Liver (tissue), 9 donors: ENCODE measurements around the gene SH2D5. TPM values are rescaled to one million over a fixed set of nuclear protein-coding genes. Genes with fewer than 3 reads are reported as not detected.

Source experiments
- DNase-seq: peaks from one replicate; pipeline ENCODE4 v3.0.0-alpha.2; 2017; ENCODE audit warnings: low spot score
- H3K27ac ChIP-seq, 2 donors: one replicate each; pipeline ENCODE4 v1.7.0; 2013; ENCODE audit warnings: inconsistent platforms in 2 of 2, low read length in 2 of 2, control low read depth in 1 of 2, low read depth in 1 of 2, mild to moderate bottlenecking in 1 of 2
- H3K27me3 ChIP-seq, 4 donors: one replicate each; pipeline versions ENCODE4 v1.6.1 to v1.7.0; 2013; ENCODE audit warnings: low read length in 3 of 4, inconsistent platforms in 1 of 4, mild to moderate bottlenecking in 1 of 4, moderate library complexity in 1 of 4; ENCODE audit not compliant: control insufficient read depth in 4 of 4, insufficient read depth in 4 of 4
- H3K36me3 ChIP-seq, 4 donors: one replicate each; pipeline versions ENCODE4 v1.6.1 to v1.7.0; 2013; ENCODE audit warnings: low read length in 3 of 4, mild to moderate bottlenecking in 3 of 4, low read depth in 1 of 4, moderate library complexity in 1 of 4; ENCODE audit not compliant: control insufficient read depth in 4 of 4, insufficient read depth in 3 of 4
- H3K4me1 ChIP-seq, 4 donors: one replicate each; pipeline versions ENCODE4 v1.6.1 to v1.7.0; 2013; ENCODE audit warnings: low read length in 3 of 4, mild to moderate bottlenecking in 3 of 4, moderate library complexity in 1 of 4; ENCODE audit not compliant: control insufficient read depth in 4 of 4, insufficient read depth in 4 of 4
- H3K4me3 ChIP-seq, 3 donors: one replicate each; pipeline versions ENCODE4 v1.6.1 to v1.7.0; 2013; ENCODE audit warnings: low read length in 3 of 3, control low read depth in 1 of 3, low read depth in 1 of 3, mild to moderate bottlenecking in 1 of 3
- H3K9ac ChIP-seq, 2 donors: one replicate each; pipeline ENCODE4 v1.7.0; 2013; ENCODE audit warnings: low read length in 2 of 2, mild to moderate bottlenecking in 2 of 2, moderate library complexity in 2 of 2, control low read depth in 1 of 2, low read depth in 1 of 2
- H3K9me3 ChIP-seq, 4 donors: one replicate each; pipeline versions ENCODE4 v1.6.1 to v1.7.0; 2013; ENCODE audit warnings: low read length in 3 of 4; ENCODE audit not compliant: control insufficient read depth in 4 of 4
- EGR1 ChIP-seq, 2 donors: IDR thresholded peaks; 2 replicates each; pipeline ENCODE4 v1.6.1; 2016 to 2018; ENCODE audit warnings: antibody characterized with exemption in 2 of 2, low read depth in 2 of 2
- FOXA1 ChIP-seq: IDR thresholded peaks from 2 replicates; pipeline ENCODE4 v1.6.1; 2016; ENCODE audit warnings: antibody characterized with exemption
- FOXA2 ChIP-seq: IDR thresholded peaks from 2 replicates; pipeline ENCODE4 v1.6.1; 2016; ENCODE audit warnings: antibody characterized with exemption
- GABPA ChIP-seq, 2 donors: IDR thresholded peaks in 1 of 2; conservative IDR thresholded peaks in 1 of 2; 2 replicates each; pipeline ENCODE4 v1.6.1; 2016; ENCODE audit warnings: antibody characterized with exemption in 2 of 2, mild to moderate bottlenecking in 1 of 2, moderate library complexity in 1 of 2
- HNF4A ChIP-seq, 2 donors: conservative IDR thresholded peaks; 2 replicates each; pipeline ENCODE4 v1.6.1; 2016; ENCODE audit warnings: antibody characterized with exemption in 2 of 2, mild to moderate bottlenecking in 2 of 2
- HNF4G ChIP-seq: IDR thresholded peaks from 2 replicates; pipeline ENCODE4 v1.6.1; 2016; ENCODE audit warnings: antibody characterized with exemption
- JUND ChIP-seq, 2 donors: IDR thresholded peaks; 2 replicates each; pipeline ENCODE4 v1.6.1; 2016; ENCODE audit warnings: antibody characterized with exemption in 2 of 2
- NR2F2 ChIP-seq: IDR thresholded peaks from 2 replicates; pipeline ENCODE4 v1.6.1; 2016; ENCODE audit warnings: antibody characterized with exemption
- RAD21 ChIP-seq, 2 donors: IDR thresholded peaks; 2 replicates each; pipeline ENCODE4 v1.6.1; 2016; ENCODE audit warnings: antibody characterized with exemption in 2 of 2, mild to moderate bottlenecking in 2 of 2
- RXRA ChIP-seq, 2 donors: IDR thresholded peaks; 2 replicates each; pipeline ENCODE4 v1.6.1; 2017 to 2018; ENCODE audit warnings: antibody characterized with exemption in 2 of 2, mild to moderate bottlenecking in 1 of 2
- SP1 ChIP-seq: IDR thresholded peaks from 2 replicates; pipeline ENCODE4 v1.6.1; 2018; ENCODE audit warnings: antibody characterized with exemption, mild to moderate bottlenecking
- TAF1 ChIP-seq: conservative IDR thresholded peaks from 2 replicates; pipeline ENCODE4 v1.6.1; 2016; ENCODE audit warnings: antibody characterized with exemption, mild to moderate bottlenecking
- YY1 ChIP-seq: IDR thresholded peaks from 2 replicates; pipeline ENCODE4 v1.6.1; 2016; ENCODE audit warnings: antibody characterized with exemption, mild to moderate bottlenecking
- ZBTB33 ChIP-seq: IDR thresholded peaks from 2 replicates; pipeline ENCODE4 v1.6.1; 2016; ENCODE audit warnings: antibody characterized with exemption
- whole genome bisulfite sequencing: extraction: QIAGEN DNeasy Blood & Tissue Kit; methylation state at CpG from one replicate; pipeline ENCODE4 v1.1.7; 2013; 5-methylcytosine and 5-hydroxymethylcytosine counted together
- polyA plus RNA-seq, 2 donors: library from polyadenylated mRNA; stranded (reverse) in 1 of 2; unstranded in 1 of 2; fragments of 200-250 nt in 1 of 2; fragments of >200 nt in 1 of 2; fragmentation: Nextera tagmentation in 1 of 2; extraction: Ambion mirVana in 1 of 2; gene quantifications; one replicate each; pipeline versions ENCODE4 v1.2.1 to v1.2.3, GENCODE V29; 2013 to 2015
- total RNA-seq, 2 donors: library from RNA; depleted of rRNA; stranded (reverse); fragments of >200 nt; gene quantifications; one replicate each; pipeline ENCODE4 v1.2.3, GENCODE V29; 2014
- TF ChIP-seq, protein P1 (sequence below): IDR thresholded peaks from 2 replicates; pipeline ENCODE4 v1.6.1; 2016; ENCODE audit warnings: antibody characterized with exemption
- TF ChIP-seq, protein P2 (sequence below): IDR thresholded peaks from 2 replicates; pipeline ENCODE4 v1.6.1; 2016; ENCODE audit warnings: antibody characterized with exemption, mild to moderate bottlenecking
- donor health status: healthy.
- donor health status: healthy.
- donor health status: healthy.
- donor health status: healthy.
- donor health status: healthy.

The SH2D5 gene
- total and polyA plus RNA-seq, 4 donors: 0.05 TPM; not detected in 3

- Histone ChIP-seq H3K36me3 (peaks cover 21 to 84% (median 66%) of the 10 kb centered on the region in 4 donors), H3K4me1 (no peaks in the 10 kb centered on the region), H3K27ac (no peak overlapping the region), H3K27me3 (no peaks in the 10 kb centered on the region), H3K9me3 (no peaks in the 10 kb centered on the region), H3K4me3 (no peak overlapping the region), H3K9ac (no peak overlapping the region)
- DNase-seq: no peak
- no peak for TF ChIP-seq FOXA1
- TF ChIP-seq, protein P1, sequence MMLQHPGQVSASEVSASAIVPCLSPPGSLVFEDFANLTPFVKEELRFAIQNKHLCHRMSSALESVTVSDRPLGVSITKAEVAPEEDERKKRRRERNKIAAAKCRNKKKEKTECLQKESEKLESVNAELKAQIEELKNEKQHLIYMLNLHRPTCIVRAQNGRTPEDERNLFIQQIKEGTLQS: no peak
- TF ChIP-seq, protein P2, sequence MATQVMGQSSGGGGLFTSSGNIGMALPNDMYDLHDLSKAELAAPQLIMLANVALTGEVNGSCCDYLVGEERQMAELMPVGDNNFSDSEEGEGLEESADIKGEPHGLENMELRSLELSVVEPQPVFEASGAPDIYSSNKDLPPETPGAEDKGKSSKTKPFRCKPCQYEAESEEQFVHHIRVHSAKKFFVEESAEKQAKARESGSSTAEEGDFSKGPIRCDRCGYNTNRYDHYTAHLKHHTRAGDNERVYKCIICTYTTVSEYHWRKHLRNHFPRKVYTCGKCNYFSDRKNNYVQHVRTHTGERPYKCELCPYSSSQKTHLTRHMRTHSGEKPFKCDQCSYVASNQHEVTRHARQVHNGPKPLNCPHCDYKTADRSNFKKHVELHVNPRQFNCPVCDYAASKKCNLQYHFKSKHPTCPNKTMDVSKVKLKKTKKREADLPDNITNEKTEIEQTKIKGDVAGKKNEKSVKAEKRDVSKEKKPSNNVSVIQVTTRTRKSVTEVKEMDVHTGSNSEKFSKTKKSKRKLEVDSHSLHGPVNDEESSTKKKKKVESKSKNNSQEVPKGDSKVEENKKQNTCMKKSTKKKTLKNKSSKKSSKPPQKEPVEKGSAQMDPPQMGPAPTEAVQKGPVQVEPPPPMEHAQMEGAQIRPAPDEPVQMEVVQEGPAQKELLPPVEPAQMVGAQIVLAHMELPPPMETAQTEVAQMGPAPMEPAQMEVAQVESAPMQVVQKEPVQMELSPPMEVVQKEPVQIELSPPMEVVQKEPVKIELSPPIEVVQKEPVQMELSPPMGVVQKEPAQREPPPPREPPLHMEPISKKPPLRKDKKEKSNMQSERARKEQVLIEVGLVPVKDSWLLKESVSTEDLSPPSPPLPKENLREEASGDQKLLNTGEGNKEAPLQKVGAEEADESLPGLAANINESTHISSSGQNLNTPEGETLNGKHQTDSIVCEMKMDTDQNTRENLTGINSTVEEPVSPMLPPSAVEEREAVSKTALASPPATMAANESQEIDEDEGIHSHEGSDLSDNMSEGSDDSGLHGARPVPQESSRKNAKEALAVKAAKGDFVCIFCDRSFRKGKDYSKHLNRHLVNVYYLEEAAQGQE: no peak
- TF ChIP-seq EGR1 (IDR thresholded peaks at IDR 0.05; ENCODE audit: low read depth in 2 of 2): no peak
- no peak for TF ChIP-seq SP1
- no peak for TF ChIP-seq RXRA (IDR thresholded peaks at IDR 0.05)
- no peak for TF ChIP-seq YY1
- no peak for TF ChIP-seq RAD21 (IDR thresholded peaks at IDR 0.05)
- no peak for TF ChIP-seq ZBTB33
- TF ChIP-seq GABPA (IDR thresholded peaks at IDR 0.05 in 1 of 2, conservative IDR thresholded peaks at IDR 0.05 in 1 of 2): no peak
- TF ChIP-seq HNF4A (conservative IDR thresholded peaks at IDR 0.05): no peak
- no peak for TF ChIP-seq TAF1
- no peak for TF ChIP-seq HNF4G
- no peak for TF ChIP-seq JUND (IDR thresholded peaks at IDR 0.05)
- no peak for TF ChIP-seq FOXA2
- no peak for TF ChIP-seq NR2F2
- WGBS: 97% methylated on average over 6 of the region's 6 CpGs
Observed at GRCh38 chr1:20760322-20760721, 27.8 kb upstream of the SH2D5 start.

- WGBS: 95% methylated on average over 3 of the region's 3 CpGs
- H3K36me3 ChIP-seq: peaks cover 6 to 61% (median 37%) of the 10 kb centered on the region in 4 donors
Observed at GRCh38 chr1:20753589-20753988, 21.1 kb upstream of the SH2D5 start.

More at GRCh38 chr1:20753589-20753988, 21.1 kb upstream of the SH2D5 start:
- no peaks in the 10 kb centered on the region for H3K4me1 ChIP-seq
- no peak for TF ChIP-seq EGR1 (IDR thresholded peaks at IDR 0.05; ENCODE audit: low read depth in 2 of 2)
- no peak for TF ChIP-seq RAD21 (IDR thresholded peaks at IDR 0.05)
- TF ChIP-seq FOXA1: no peak
- H3K27ac ChIP-seq: no peak overlapping the region
- no peaks in the 10 kb centered on the region for H3K9me3 ChIP-seq
- no peak overlapping the region for H3K9ac ChIP-seq
- no peaks in the 10 kb centered on the region for H3K27me3 ChIP-seq
- no peak for DNase-seq
- no peak overlapping the region for H3K4me3 ChIP-seq
